ENCODE measurements around the gene ZNF419. TPM values are rescaled to one million over a fixed set of nuclear protein-coding genes. Genes with fewer than 3 reads are reported as not detected.
"Not testable (repeated sequence)": the region's sequence is repeated elsewhere in the genome, so short reads cannot be mapped to it uniquely, and the experiment has no call there.

The ZNF419 gene
- total and polyA plus RNA-seq, 2 of the 4 experiments (the other 2 are of a cell fraction): 6.4 to 20.3 TPM

DNA sequence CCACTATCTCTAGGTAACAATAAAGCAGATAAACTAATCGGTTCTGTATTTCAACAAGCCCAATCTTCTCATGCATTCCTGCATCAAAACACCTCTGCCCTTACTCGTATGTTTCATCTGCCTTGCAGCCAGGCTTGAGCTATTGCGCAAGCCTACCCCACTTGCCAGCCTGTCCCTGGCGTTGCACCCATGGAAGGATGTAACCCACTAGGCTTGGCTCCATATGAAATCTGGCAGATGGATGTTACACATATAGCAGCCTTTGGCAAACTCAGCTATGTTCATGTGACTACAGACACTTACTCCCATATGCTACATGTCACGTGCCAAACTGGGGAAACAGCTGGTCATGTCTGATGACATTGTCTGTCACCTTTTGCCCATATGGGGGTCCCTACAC is 27.7 kb downstream of the ZNF419 start:
- no TSS peak for BruUV-seq (replicated peaks)
- no peak overlapping the region for H3K14ac ChIP-seq (replicated peaks; ENCODE audit: low read depth, low read length)
- ATAC-seq (ENCODE audit: low read depth) (no peak), DNase-seq (no peak)
- no peaks in the 10 kb centered on the region for H4K20me1 ChIP-seq (ENCODE audit: insufficient read depth, low read length)
- H3K56ac ChIP-seq (ENCODE audit: extremely low read depth, insufficient read depth, low read length): no peak overlapping the region
- H2BK5ac ChIP-seq (ENCODE audit: low read depth, low read length, poor library complexity, severe bottlenecking): no peak overlapping the region
- no peak overlapping the region for H4K8ac ChIP-seq (ENCODE audit: low read depth in 2 of 2, low read length in 2 of 2)
- no peak overlapping the region for H4K91ac ChIP-seq (ENCODE audit: insufficient read depth, low read depth, low read length)
- CTCF ChIA-PET: no interaction called here
- no peak overlapping the region for H3K18ac ChIP-seq (ENCODE audit: low read depth, low read length)
- H2AK5ac ChIP-seq (ENCODE audit: low read depth, low read length): no peak overlapping the region
- POLR2A ChIA-PET (ENCODE audit: unreplicated experiment): no interaction called here
- TF ChIP-seq SMC3 (IDR thresholded peaks at IDR 0.05; ENCODE audit: low read depth, low read length) (no peak), MAFK (IDR thresholded peaks at IDR 0.05; ENCODE audit: low read depth, low read length) (no peak), CEBPB (IDR thresholded peaks at IDR 0.05; ENCODE audit: low read depth, low read length) (peak; percentile 81), CHD1 (IDR thresholded peaks at IDR 0.05; ENCODE audit: low read depth, low read length) (no peak), RCOR1 (IDR thresholded peaks at IDR 0.05; ENCODE audit: insufficient replicate concordance, low read length) (no peak), NFE2L2 (IDR thresholded peaks at IDR 0.05; ENCODE audit: low read depth, low read length) (no peak)
- TF ChIP-seq, protein P1, sequence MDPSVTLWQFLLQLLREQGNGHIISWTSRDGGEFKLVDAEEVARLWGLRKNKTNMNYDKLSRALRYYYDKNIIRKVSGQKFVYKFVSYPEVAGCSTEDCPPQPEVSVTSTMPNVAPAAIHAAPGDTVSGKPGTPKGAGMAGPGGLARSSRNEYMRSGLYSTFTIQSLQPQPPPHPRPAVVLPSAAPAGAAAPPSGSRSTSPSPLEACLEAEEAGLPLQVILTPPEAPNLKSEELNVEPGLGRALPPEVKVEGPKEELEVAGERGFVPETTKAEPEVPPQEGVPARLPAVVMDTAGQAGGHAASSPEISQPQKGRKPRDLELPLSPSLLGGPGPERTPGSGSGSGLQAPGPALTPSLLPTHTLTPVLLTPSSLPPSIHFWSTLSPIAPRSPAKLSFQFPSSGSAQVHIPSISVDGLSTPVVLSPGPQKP (IDR thresholded peaks at IDR 0.05; ENCODE audit: borderline replicate concordance, low read depth, low read length): no peak
- no peak overlapping the region for H2AK9ac ChIP-seq (replicated peaks; ENCODE audit: low read depth, low read length, poor library complexity)
- H3K9ac ChIP-seq (ENCODE audit: low read depth, low read length): no peak overlapping the region
- no peak overlapping the region for H3K4me3 ChIP-seq (ENCODE audit: insufficient read depth, low read depth, low read length)
- WGBS, 2 experiments (ENCODE audit: extremely low coverage in 2 of 2, insufficient read length in 1 of 2): 94% methylated on average over 2 of the region's 5 CpGs; no CpG with 5 or more reads in 1 of the 2 experiments
- in situ Hi-C loops (cut with MboI; ENCODE audit: low sequenced_read_pairs): no loop called here
- H3K79me1 ChIP-seq (ENCODE audit: low read depth in 1 of 2, low read length in 2 of 2): no peaks in the 10 kb centered on the region
- no peaks in the 10 kb centered on the region for H3K27me3 ChIP-seq (ENCODE audit: control insufficient read depth, insufficient read depth, low read length)
- H3K9me1 ChIP-seq (ENCODE audit: insufficient read depth, low read length): no peaks in the 10 kb centered on the region
- peaks cover 28% of the 10 kb centered on the region for H3K36me3 ChIP-seq (ENCODE audit: control insufficient read depth, insufficient read depth, low read length)
- H3K4me2 ChIP-seq (ENCODE audit: low read depth, low read length): no peak overlapping the region
- no peak overlapping the region for H2BK20ac ChIP-seq (ENCODE audit: low read depth, low read length)
- intact Hi-C loops (cut with micrococcal nuclease): no loop called here
- dilution Hi-C loops (cut with HindIII; ENCODE audit: low sequenced_read_pairs, unreplicated experiment): no loop called here
- no peak overlapping the region for H4K5ac ChIP-seq (ENCODE audit: low read depth, low read length)
- no peak overlapping the region for H3K27ac ChIP-seq (ENCODE audit: insufficient read depth, low read length)
- no peak overlapping the region for H2BK15ac ChIP-seq (ENCODE audit: low read depth, low read length)
- H3K4me1 ChIP-seq (ENCODE audit: control insufficient read depth, insufficient read depth, low read length): no peaks in the 10 kb centered on the region
- no peak overlapping the region for H3K23ac ChIP-seq (ENCODE audit: low read depth, low read length)
- no peak overlapping the region for H2AFZ ChIP-seq (replicated peaks; ENCODE audit: low read length, poor library complexity)
- peaks cover 27% of the 10 kb centered on the region for H3K9me3 ChIP-seq (ENCODE audit: control insufficient read depth, insufficient read depth, low read length)
- H3K4ac ChIP-seq (ENCODE audit: low read depth, low read length): no peak overlapping the region
- H2BK120ac ChIP-seq (ENCODE audit: low read depth, low read length): no peak overlapping the region

GRCh38 chr19:57518021-57518420 is 30.5 kb downstream of the ZNF419 start:
- H2AK9ac ChIP-seq (replicated peaks; ENCODE audit: low read depth, low read length, poor library complexity); H3K4me1 ChIP-seq (ENCODE audit: control insufficient read depth, insufficient read depth, low read length); H4K8ac ChIP-seq (ENCODE audit: low read depth in 2 of 2, low read length in 2 of 2); H4K91ac ChIP-seq (ENCODE audit: insufficient read depth, low read depth, low read length); CTCF ChIA-PET; H3K9ac ChIP-seq (ENCODE audit: low read depth, low read length); H4K20me1 ChIP-seq (ENCODE audit: insufficient read depth, low read length); H2BK20ac ChIP-seq (ENCODE audit: low read depth, low read length); DNase-seq; POLR2A ChIA-PET (ENCODE audit: unreplicated experiment); BruUV-seq (replicated peaks); H2AFZ ChIP-seq (replicated peaks; ENCODE audit: low read length, poor library complexity); in situ Hi-C loops (cut with MboI; ENCODE audit: low sequenced_read_pairs); H3K27ac ChIP-seq (ENCODE audit: insufficient read depth, low read length); H4K5ac ChIP-seq (ENCODE audit: low read depth, low read length); H3K9me1 ChIP-seq (ENCODE audit: insufficient read depth, low read length); H3K27me3 ChIP-seq (ENCODE audit: control insufficient read depth, insufficient read depth, low read length); H3K23ac ChIP-seq (ENCODE audit: low read depth, low read length); H3K79me1 ChIP-seq (ENCODE audit: low read depth in 1 of 2, low read length in 2 of 2); H3K4me2 ChIP-seq (ENCODE audit: low read depth, low read length); H2BK5ac ChIP-seq (ENCODE audit: low read depth, low read length, poor library complexity, severe bottlenecking); H3K4ac ChIP-seq (ENCODE audit: low read depth, low read length); dilution Hi-C loops (cut with HindIII; ENCODE audit: low sequenced_read_pairs, unreplicated experiment); H3K56ac ChIP-seq (ENCODE audit: extremely low read depth, insufficient read depth, low read length); H3K14ac ChIP-seq (replicated peaks; ENCODE audit: low read depth, low read length); H3K4me3 ChIP-seq (ENCODE audit: insufficient read depth, low read depth, low read length); H2BK120ac ChIP-seq (ENCODE audit: low read depth, low read length); H3K18ac ChIP-seq (ENCODE audit: low read depth, low read length); H2AK5ac ChIP-seq (ENCODE audit: low read depth, low read length); intact Hi-C loops (cut with micrococcal nuclease); ATAC-seq (ENCODE audit: low read depth); H2BK15ac ChIP-seq (ENCODE audit: low read depth, low read length): not testable (repeated sequence)
- H3K9me3 ChIP-seq (ENCODE audit: control insufficient read depth, insufficient read depth, low read length): peaks cover 17% of the 10 kb centered on the region
- H3K36me3 ChIP-seq (ENCODE audit: control insufficient read depth, insufficient read depth, low read length): peaks cover 22% of the 10 kb centered on the region
- WGBS, 2 experiments (ENCODE audit: extremely low coverage in 2 of 2, insufficient read length in 1 of 2): 86% methylated on average over 1 of the region's 4 CpGs; no CpG with 5 or more reads in 1 of the 2 experiments

Measured in IMR-90 (cell line).